Measurements from ENCODE around the gene RFTN2.

DNA sequence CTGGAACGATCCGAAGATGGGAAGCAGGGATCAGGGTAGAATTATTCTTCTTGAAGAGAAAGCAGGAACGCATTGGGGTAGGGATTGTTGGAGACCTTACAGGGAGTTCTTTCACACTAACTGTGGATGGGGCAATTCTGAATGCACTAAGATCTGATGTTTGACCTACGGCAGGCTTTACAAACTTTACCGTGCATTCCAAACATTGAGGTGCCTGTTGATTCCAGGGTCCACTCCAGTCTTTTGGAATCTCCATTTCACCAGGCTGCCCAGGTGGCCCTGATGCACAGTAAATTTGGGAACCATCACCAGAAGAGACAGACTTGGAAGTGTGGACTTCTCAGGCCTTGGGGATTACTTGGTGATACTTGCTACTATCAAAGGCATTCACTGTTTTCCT, 76.9 kb downstream of the RFTN2 start:
- TF ChIP-seq EZH2 (optimal IDR thresholded peaks at IDR 0.05; ENCODE audit: low read depth, low read length) (no peak), EZH2phosphoT487 (IDR thresholded peaks at IDR 0.05; ENCODE audit: low read length) (no peak)
- TF ChIP-seq, protein P1, sequence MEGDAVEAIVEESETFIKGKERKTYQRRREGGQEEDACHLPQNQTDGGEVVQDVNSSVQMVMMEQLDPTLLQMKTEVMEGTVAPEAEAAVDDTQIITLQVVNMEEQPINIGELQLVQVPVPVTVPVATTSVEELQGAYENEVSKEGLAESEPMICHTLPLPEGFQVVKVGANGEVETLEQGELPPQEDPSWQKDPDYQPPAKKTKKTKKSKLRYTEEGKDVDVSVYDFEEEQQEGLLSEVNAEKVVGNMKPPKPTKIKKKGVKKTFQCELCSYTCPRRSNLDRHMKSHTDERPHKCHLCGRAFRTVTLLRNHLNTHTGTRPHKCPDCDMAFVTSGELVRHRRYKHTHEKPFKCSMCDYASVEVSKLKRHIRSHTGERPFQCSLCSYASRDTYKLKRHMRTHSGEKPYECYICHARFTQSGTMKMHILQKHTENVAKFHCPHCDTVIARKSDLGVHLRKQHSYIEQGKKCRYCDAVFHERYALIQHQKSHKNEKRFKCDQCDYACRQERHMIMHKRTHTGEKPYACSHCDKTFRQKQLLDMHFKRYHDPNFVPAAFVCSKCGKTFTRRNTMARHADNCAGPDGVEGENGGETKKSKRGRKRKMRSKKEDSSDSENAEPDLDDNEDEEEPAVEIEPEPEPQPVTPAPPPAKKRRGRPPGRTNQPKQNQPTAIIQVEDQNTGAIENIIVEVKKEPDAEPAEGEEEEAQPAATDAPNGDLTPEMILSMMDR (IDR thresholded peaks at IDR 0.05; ENCODE audit: low read length): no peak
